HepG2 (cell line): Measurements from ENCODE around the gene GBA2. TPM values are rescaled to one million over a fixed set of nuclear protein-coding genes. Genes with fewer than 3 reads are reported as not detected.

Experiments used
- ATF6 ChIP-seq: sonication (generic); formaldehyde crosslinking; conservative IDR thresholded peaks from 2 replicates; pipeline ENCODE4 v1.4.0; 2020; ENCODE audit warnings: missing genetic modification reagents
- CREM ChIP-seq, 2 experiments: sonication (generic) in 1 of 2; formaldehyde crosslinking in 1 of 2; IDR thresholded peaks; 2 replicates each; pipeline versions ENCODE4 v1.4.0 to v1.6.1; 2016 to 2020; ENCODE audit warnings: antibody characterized with exemption in 1 of 2, mild to moderate bottlenecking in 1 of 2, missing genetic modification reagents in 1 of 2
- ETV6 ChIP-seq: sonication (generic); formaldehyde crosslinking; conservative IDR thresholded peaks from 2 replicates; pipeline ENCODE4 v1.4.0; 2020; ENCODE audit warnings: missing genetic modification reagents
- GMEB2 ChIP-seq: IDR thresholded peaks from 2 replicates; pipeline ENCODE4 v1.6.1; 2016; ENCODE audit warnings: missing biosample characterization, missing genetic modification reagents, low read depth
- GTF3A ChIP-seq: sonication (generic); formaldehyde crosslinking; conservative IDR thresholded peaks from 2 replicates; pipeline ENCODE4 v1.4.0; 2020; ENCODE audit warnings: mild to moderate bottlenecking, missing genetic modification reagents
- ISX ChIP-seq: sonication (generic); formaldehyde crosslinking; conservative IDR thresholded peaks from 2 replicates; pipeline ENCODE4 v1.5.0; 2020; ENCODE audit warnings: missing genetic modification reagents
- KLF13 ChIP-seq: sonication (generic); formaldehyde crosslinking; IDR thresholded peaks from 2 replicates; pipeline ENCODE4 v1.4.0; 2020; ENCODE audit warnings: mild to moderate bottlenecking, missing genetic modification reagents
- KLF16 ChIP-seq, 2 experiments: sonication (generic) in 1 of 2; formaldehyde crosslinking in 1 of 2; IDR thresholded peaks; 2 replicates each; pipeline versions ENCODE4 v1.6.1 to v1.8.0; 2016 to 2023; ENCODE audit warnings: missing genetic modification reagents in 2 of 2, missing compliant biosample characterization in 1 of 2
- NCOA5 ChIP-seq: sonication (generic); formaldehyde crosslinking; IDR thresholded peaks from 2 replicates; pipeline ENCODE4 v1.4.0; 2020; ENCODE audit warnings: missing genetic modification reagents
- NONO ChIP-seq, 2 experiments: fragments of 450-650 bp in 1 of 2; sonication (generic) in 1 of 2; formaldehyde crosslinking in 1 of 2; IDR thresholded peaks in 1 of 2; conservative IDR thresholded peaks in 1 of 2; 2 replicates each; pipeline versions ENCODE4 v1.6.1 to v1.8.0; 2017 to 2022; ENCODE audit warnings: mild to moderate bottlenecking in 1 of 2, missing genetic modification reagents in 1 of 2, moderate library complexity in 1 of 2
- NRL ChIP-seq: sonication (generic); formaldehyde crosslinking; IDR thresholded peaks from 2 replicates; pipeline ENCODE4 v1.5.0; 2020; ENCODE audit warnings: missing genetic modification reagents, mild to moderate bottlenecking, moderate library complexity, borderline replicate concordance
- PHF8 ChIP-seq: sonication (generic); formaldehyde crosslinking; IDR thresholded peaks from 2 replicates; pipeline ENCODE4 v1.5.0; 2020; ENCODE audit warnings: missing genetic modification reagents
- PPARG ChIP-seq: conservative IDR thresholded peaks from 2 replicates; pipeline ENCODE4 v1.6.1; 2016; ENCODE audit warnings: missing biosample characterization, missing genetic modification reagents
- RBAK ChIP-seq: sonication (generic); formaldehyde crosslinking; IDR thresholded peaks from 2 replicates; pipeline ENCODE4 v1.5.1; 2020; ENCODE audit warnings: mild to moderate bottlenecking, missing genetic modification reagents
- ZBED4 ChIP-seq: sonication (generic); formaldehyde crosslinking; IDR thresholded peaks from 2 replicates; pipeline ENCODE4 v1.4.0; 2020; ENCODE audit warnings: missing genetic modification reagents, borderline replicate concordance
- ZNF12 ChIP-seq: sonication (generic); formaldehyde crosslinking; IDR thresholded peaks from 2 replicates; pipeline ENCODE4 v1.5.0; 2020; ENCODE audit warnings: missing genetic modification reagents
- ZNF468 ChIP-seq: sonication (generic); formaldehyde crosslinking; IDR thresholded peaks from 2 replicates; pipeline ENCODE4 v1.8.0; 2022; ENCODE audit warnings: mild to moderate bottlenecking, moderate library complexity, missing genetic modification reagents
- ZNF512 ChIP-seq: sonication (generic); formaldehyde crosslinking; IDR thresholded peaks from 2 replicates; pipeline ENCODE4 v1.4.0; 2020; ENCODE audit warnings: mild to moderate bottlenecking, missing genetic modification reagents
- ZNF547 ChIP-seq: sonication (generic); formaldehyde crosslinking; IDR thresholded peaks from 2 replicates; pipeline ENCODE4 v1.5.1; 2020; ENCODE audit warnings: mild to moderate bottlenecking, missing genetic modification reagents
- ZNF562 ChIP-seq: sonication (generic); formaldehyde crosslinking; IDR thresholded peaks from 2 replicates; pipeline ENCODE4 v1.8.0; 2022; ENCODE audit warnings: missing genetic modification reagents, borderline replicate concordance
- polyA plus RNA-seq, 8 experiments: library from polyadenylated mRNA; depleted of rRNA in 3 of 8; stranded (reverse) in 7 of 8; unstranded in 1 of 8; fragments of >200 nt; fragmentation: Illumina TruSeq in 4 of 8; extraction: Trizol in 4 of 8; gene quantifications; 2 replicates each; pipeline versions ENCODE4 v1.2.1 to v1.2.3, GENCODE V29; 2011 to 2016; ENCODE audit warnings: low read depth in 4 of 8, missing spikeins in 1 of 8, mixed read lengths in 1 of 8; ENCODE audit not compliant: insufficient read depth in 1 of 8
- total RNA-seq, 5 experiments: library from RNA; depleted of rRNA; stranded (reverse); fragments of >200 nt; fragmentation: Illumina TruSeq; extraction: Trizol; gene quantifications; 2 replicates each; pipeline ENCODE4 v1.2.3, GENCODE V29; 2016; ENCODE audit warnings: low read depth in 1 of 5

Gene GBA2
- total and polyA plus RNA-seq, 2 of the 13 experiments (the other 11 are each of a cell fraction or from before 2014, with no cell fraction given): 37.5 to 86.1 TPM

GRCh38 chr9:35732800-35733541, 16.1 kb downstream of the GBA2 start (continued):
- TF ChIP-seq ZBED4 (CRISPR knock-in tag) (no peak), ATF6 (CRISPR knock-in tag) (no peak), ZNF512 (CRISPR knock-in tag) (no peak), GMEB2 (CRISPR knock-in tag) (no peak), ZNF547 (CRISPR knock-in tag) (no peak), NCOA5 (no peak), ISX (CRISPR knock-in tag) (no peak), RBAK (no peak), NRL (CRISPR knock-in tag) (no peak), ETV6 (CRISPR knock-in tag) (no peak), ZNF562 (no peak), NONO (IDR thresholded peaks at IDR 0.05) (no peak), NONO (CRISPR knock-in tag; conservative IDR thresholded peaks at IDR 0.05) (no peak), KLF13 (CRISPR knock-in tag) (no peak), CREM (IDR thresholded peaks at IDR 0.05) (no peak), CREM (CRISPR knock-in tag; IDR thresholded peaks at IDR 0.05) (no peak), KLF16 (CRISPR knock-in tag; IDR thresholded peaks at IDR 0.05) (no peak), ZNF12 (CRISPR knock-in tag) (peak; percentile 4; the same call in 1 of the 2 replicates), PHF8 (CRISPR knock-in tag) (no peak), ZNF468 (CRISPR knock-in tag) (no peak), PPARG (CRISPR knock-in tag) (no peak), GTF3A (no peak)
